ENCODE results near the gene RASAL2. TPM values are rescaled to one million over a fixed set of nuclear protein-coding genes. Genes with fewer than 3 reads are reported as not detected.
A peak's percentile ranks its signal among the peaks of the same experiment; 100 is the strongest.

RASAL2 gene
- polyA plus RNA-seq, 2 of the 4 experiments (the other 2 are of a cell fraction), result 7.1 to 17.6 TPM

- Histone ChIP-seq H3K4me3 (no peak overlapping the region), H3K27ac (no peak overlapping the region), H3K4me1 (peaks cover 13% of the 10 kb centered on the region; the same call in 2 of the 3 replicates), H3K9me3 (no peaks in the 10 kb centered on the region), H3K4me2 (no peak overlapping the region)
- peak in 1 of 2 experiments; percentile 30; a peak in 1 of 4 replicates for TF ChIP-seq CEBPB (IDR thresholded peaks at IDR 0.05)
- TF ChIP-seq ATOH8 (CRISPR knock-in tag; IDR thresholded peaks at IDR 0.05; ENCODE audit: low read depth), result no peak
- no peak for TF ChIP-seq KDM5A (IDR thresholded peaks at IDR 0.05)
- ATAC-seq (no peak), FAIRE-seq (no peak), DNase-seq (ENCODE audit: low read depth in 1 of 2, low spot score in 1 of 2) (no peak)
- WGBS (ENCODE audit: missing lambda C conversion rate), result 84% methylated on average over 5 of the region's 5 CpGs
- ChIA-PET CTCF (interaction anchor here (0.7 to 4.4 kb wide), 23 partner anchors 9 to 338 kb away, joined by 3 to 41 read pairs (median 4); no protein-coding TSS in a partner anchor), POLR2A (no interaction called here)
These were observed 189.5 kb downstream of the RASAL2 start for GRCh38 chr1:178283409-178283808.

DNA sequence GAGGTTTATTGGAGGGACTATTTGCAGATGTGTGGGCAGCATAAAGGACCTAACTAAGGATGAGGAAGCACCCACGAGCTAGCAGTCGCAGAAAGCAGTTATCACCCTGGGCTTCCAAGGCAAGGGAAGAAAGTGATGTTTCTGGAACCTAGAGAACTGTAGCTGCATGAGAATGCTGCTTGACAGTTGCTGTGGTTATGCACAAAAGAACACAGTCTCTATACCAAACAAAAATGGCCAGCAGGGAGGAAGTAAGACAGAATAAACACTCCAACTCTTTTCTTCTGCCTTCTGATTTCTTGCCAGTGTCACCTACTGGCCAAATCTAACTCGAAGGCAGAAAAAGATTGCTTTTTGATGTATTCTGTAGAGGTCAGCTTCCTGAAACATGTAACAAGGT lies 190.2 kb downstream of the RASAL2 start:
- Histone ChIP-seq H3K27ac (no peak overlapping the region), H3K9me3 (no peaks in the 10 kb centered on the region), H3K4me2 (no peak overlapping the region), H3K4me1 (peaks cover 13% of the 10 kb centered on the region; the same call in 2 of the 3 replicates), H3K4me3 (no peak overlapping the region)
- DNase-seq (ENCODE audit: low read depth in 1 of 2, low spot score in 1 of 2), result no peak
- WGBS (ENCODE audit: missing lambda C conversion rate), result 59% methylated on average over 3 of the region's 3 CpGs
- POLR2A ChIA-PET, result no interaction called here
- no peak for TF ChIP-seq ATOH8 (CRISPR knock-in tag; IDR thresholded peaks at IDR 0.05; ENCODE audit: low read depth)
- ATAC-seq, result peak; percentile 43 to 56; a peak in 2 of 6 replicates
- no peak for FAIRE-seq
- CTCF ChIA-PET, result interaction anchor here (0.9 to 4.4 kb wide), 7 partner anchors 10 to 323 kb away, joined by 3 to 41 read pairs (median 4); no protein-coding TSS in a partner anchor

GRCh38 chr1:178291166-178291565 lies 197.3 kb downstream of the RASAL2 start:
- POLR2A ChIA-PET, result no interaction called here
- no peaks in the 10 kb centered on the region for H3K9me3 ChIP-seq
- H3K4me3 ChIP-seq, result no peak overlapping the region
- no peak overlapping the region for H3K4me2 ChIP-seq
- H3K27ac ChIP-seq, result no peak overlapping the region
- TF ChIP-seq CHD2 (IDR thresholded peaks at IDR 0.05; ENCODE audit: low read length, partially characterized antibody) (no peak), NPAS2 (CRISPR knock-in tag; IDR thresholded peaks at IDR 0.05; ENCODE audit: borderline replicate concordance) (no peak), NR3C1 (IDR thresholded peaks at IDR 0.05) (no peak), CTCF (IDR thresholded peaks at IDR 0.05) (no peak), BCL3 (IDR thresholded peaks at IDR 0.05) (no peak), JUNB (IDR thresholded peaks at IDR 0.05) (no peak), RCOR1 (IDR thresholded peaks at IDR 0.05; ENCODE audit: low read depth, low read length) (no peak), SMC3 (IDR thresholded peaks at IDR 0.05) (no peak), RARB (CRISPR knock-in tag; IDR thresholded peaks at IDR 0.05) (no peak), ZC3H11A (IDR thresholded peaks at IDR 0.05) (no peak), MAFK (IDR thresholded peaks at IDR 0.05; ENCODE audit: partially characterized antibody) (no peak), EP300 (IDR thresholded peaks at IDR 0.05) (no peak), JUN (IDR thresholded peaks at IDR 0.05) (no peak)
- ATAC-seq (no peak), FAIRE-seq (peak; percentile 13), DNase-seq (ENCODE audit: low read depth in 1 of 2, low spot score in 1 of 2) (no peak)
- H3K4me1 ChIP-seq, result no peaks in the 10 kb centered on the region
- WGBS (ENCODE audit: missing lambda C conversion rate), result 90% methylated on average over 1 of the region's 1 CpG
- CTCF ChIA-PET, result interaction anchor here (1.5 kb wide), 2 partner anchors 9 to 259 kb away, joined by 3 to 4 read pairs; no protein-coding TSS in a partner anchor

Data from A549 (cell line).